Caco-2 (cell line): ENCODE data around the gene C19orf47. TPM values are rescaled to one million over a fixed set of nuclear protein-coding genes. Genes with fewer than 3 reads are reported as not detected.

Source experiments
- BruUV-seq: library from RNA; stranded (reverse); fragments of 400-500 nt; replicated peaks from 2 replicates; lab custom pipeline; 2021; lab: Mats Ljungman, UMichigan
- CTCF ChIA-PET: fragments of 300-600 bp; sonication (Branson Sonifier 250); formaldehyde crosslinking; loops from one replicate; lab custom pipeline; 2022; ENCODE audit warnings: antibody characterized with exemption; lab: Charles Lee
- POLR2A ChIA-PET: fragments of 300-600 bp; sonication (Branson Sonifier 250); formaldehyde crosslinking; loops from one replicate; lab custom pipeline; 2022; ENCODE audit warnings: antibody characterized with exemption; lab: Charles Lee
- DNase-seq, 2 experiments: peaks; one replicate each; pipeline versions ENCODE4 v3.0.0 to v3.0.0-alpha.2; 2020 to 2022
- H3K27me3 ChIP-seq: replicated peaks from 2 replicates; pipeline ENCODE4 v1.6.0; 2011; ENCODE audit warnings: low read length; ENCODE audit not compliant: control insufficient read depth, insufficient read depth
- H3K36me3 ChIP-seq: 2 replicates; pipeline ENCODE4 v1.5.1; 2011; ENCODE audit warnings: low read length; ENCODE audit not compliant: control insufficient read depth, insufficient read depth
- H3K4me1 ChIP-seq: fragments of 250-450 bp; sonication (Bioruptor Pico); 2 replicates; pipeline ENCODE4 v1.5.1; 2020; ENCODE audit warnings: mild to moderate bottlenecking
- H3K4me3 ChIP-seq: 2 replicates; pipeline ENCODE4 v1.5.1; 2011; ENCODE audit warnings: low read depth, mild to moderate bottlenecking, control low read depth, low read length
- H3K9me3 ChIP-seq: fragments of 250-450 bp; sonication (Bioruptor Pico); 2 replicates; pipeline ENCODE4 v1.5.1; 2020; ENCODE audit warnings: mild to moderate bottlenecking, moderate library complexity
- H3K27ac Mint-ChIP-seq: one replicate; pipeline ENCODE4 v1.8.0; 2022; ENCODE audit warnings: mixed read lengths; ENCODE audit not compliant: unreplicated experiment
- H3K27me3 Mint-ChIP-seq: one replicate; pipeline ENCODE4 v1.8.0; 2022; ENCODE audit warnings: mixed read lengths; ENCODE audit not compliant: insufficient read depth, unreplicated experiment
- H3K36me3 Mint-ChIP-seq: one replicate; pipeline ENCODE4 v1.8.0; 2022; ENCODE audit warnings: mild to moderate bottlenecking, mixed read lengths; ENCODE audit not compliant: insufficient read depth, unreplicated experiment
- H3K4me1 Mint-ChIP-seq: one replicate; pipeline ENCODE4 v1.8.0; 2022; ENCODE audit warnings: low read depth, mixed read lengths; ENCODE audit not compliant: unreplicated experiment
- H3K4me3 Mint-ChIP-seq: one replicate; pipeline ENCODE4 v1.8.0; 2022; ENCODE audit warnings: mild to moderate bottlenecking, moderate library complexity, mixed read lengths; ENCODE audit not compliant: unreplicated experiment
- H3K9me3 Mint-ChIP-seq: one replicate; pipeline ENCODE4 v1.8.0; 2022; ENCODE audit warnings: mixed read lengths; ENCODE audit not compliant: unreplicated experiment
- intact Hi-C: fragments of 100-400 bp; cut with micrococcal nuclease; formaldehyde crosslinking; loops from one replicate; pipeline ENCODE4 v1.10.0; 2022; ENCODE audit not compliant: unreplicated experiment
- total RNA-seq: library from RNA; stranded (reverse); gene quantifications from 2 replicates; pipeline ENCODE4 v1.2.3, GENCODE V29; 2022
- TF ChIP-seq, protein P1 (sequence below), 2 experiments: fragments of 200-600 bp in 1 of 2; IDR thresholded peaks; 1 replicate in 1 of 2; 2 replicates in 1 of 2; pipeline versions ENCODE4 v1.5.1 to v1.8.0; 2011 to 2022; ENCODE audit warnings: antibody characterized with exemption in 1 of 2, control low read depth in 1 of 2, inconsistent platforms in 1 of 2, low read depth in 1 of 2, low read length in 1 of 2, mild to moderate bottlenecking in 1 of 2, moderate library complexity in 1 of 2; ENCODE audit not compliant: insufficient read depth in 1 of 2, severe bottlenecking in 1 of 2, unreplicated experiment in 1 of 2

C19orf47 gene
- total RNA-seq, 1 experiment from 2014 or later: 28.3 TPM

DNA sequence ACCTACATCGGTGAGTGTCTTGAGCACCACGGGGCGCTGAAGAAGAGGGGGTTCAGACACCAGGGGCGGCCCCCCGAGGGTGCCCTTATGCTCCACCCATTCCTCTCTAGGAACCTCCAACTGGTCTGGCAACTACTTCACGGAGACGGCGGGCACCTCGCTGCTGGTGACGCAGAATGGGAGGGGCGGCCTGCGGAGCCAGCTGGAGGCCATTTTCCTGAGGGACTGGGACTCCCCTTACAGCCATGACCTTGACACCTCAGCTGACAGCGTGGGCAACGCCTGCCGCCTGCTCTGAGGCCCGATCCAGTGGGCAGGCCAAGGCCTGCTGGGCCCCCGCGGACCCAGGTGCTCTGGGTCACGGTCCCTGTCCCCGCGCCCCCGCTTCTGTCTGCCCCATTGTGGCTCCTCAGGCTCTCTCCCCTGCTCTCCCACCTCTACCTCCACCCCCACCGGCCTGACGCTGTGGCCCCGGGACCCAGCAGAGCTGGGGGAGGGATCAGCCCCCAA, 29.7 kb upstream of the C19orf47 start:
- BruUV-seq: TSS peak; percentile 59
- Mint-ChIP-seq H3K9me3 (no peaks in the 10 kb centered on the region), H3K4me1 (no peaks in the 10 kb centered on the region), H3K36me3 (no peaks in the 10 kb centered on the region), H3K27ac (no peak overlapping the region), H3K4me3 (no peak overlapping the region), H3K27me3 (no peaks in the 10 kb centered on the region)
- Histone ChIP-seq H3K4me3 (no peak overlapping the region), H3K27me3 (no peaks in the 10 kb centered on the region), H3K36me3 (no peaks in the 10 kb centered on the region), H3K4me1 (no peaks in the 10 kb centered on the region), H3K9me3 (no peaks in the 10 kb centered on the region)
- ChIA-PET CTCF (no interaction called here), POLR2A (no interaction called here)
- TF ChIP-seq, protein P1, sequence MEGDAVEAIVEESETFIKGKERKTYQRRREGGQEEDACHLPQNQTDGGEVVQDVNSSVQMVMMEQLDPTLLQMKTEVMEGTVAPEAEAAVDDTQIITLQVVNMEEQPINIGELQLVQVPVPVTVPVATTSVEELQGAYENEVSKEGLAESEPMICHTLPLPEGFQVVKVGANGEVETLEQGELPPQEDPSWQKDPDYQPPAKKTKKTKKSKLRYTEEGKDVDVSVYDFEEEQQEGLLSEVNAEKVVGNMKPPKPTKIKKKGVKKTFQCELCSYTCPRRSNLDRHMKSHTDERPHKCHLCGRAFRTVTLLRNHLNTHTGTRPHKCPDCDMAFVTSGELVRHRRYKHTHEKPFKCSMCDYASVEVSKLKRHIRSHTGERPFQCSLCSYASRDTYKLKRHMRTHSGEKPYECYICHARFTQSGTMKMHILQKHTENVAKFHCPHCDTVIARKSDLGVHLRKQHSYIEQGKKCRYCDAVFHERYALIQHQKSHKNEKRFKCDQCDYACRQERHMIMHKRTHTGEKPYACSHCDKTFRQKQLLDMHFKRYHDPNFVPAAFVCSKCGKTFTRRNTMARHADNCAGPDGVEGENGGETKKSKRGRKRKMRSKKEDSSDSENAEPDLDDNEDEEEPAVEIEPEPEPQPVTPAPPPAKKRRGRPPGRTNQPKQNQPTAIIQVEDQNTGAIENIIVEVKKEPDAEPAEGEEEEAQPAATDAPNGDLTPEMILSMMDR (IDR thresholded peaks at IDR 0.05; ENCODE audit: insufficient read depth in 1 of 2, low read depth in 1 of 2, low read length in 1 of 2, severe bottlenecking in 1 of 2, unreplicated experiment in 1 of 2): no peak
- intact Hi-C loops: no loop called here
- no peak for DNase-seq

DNA sequence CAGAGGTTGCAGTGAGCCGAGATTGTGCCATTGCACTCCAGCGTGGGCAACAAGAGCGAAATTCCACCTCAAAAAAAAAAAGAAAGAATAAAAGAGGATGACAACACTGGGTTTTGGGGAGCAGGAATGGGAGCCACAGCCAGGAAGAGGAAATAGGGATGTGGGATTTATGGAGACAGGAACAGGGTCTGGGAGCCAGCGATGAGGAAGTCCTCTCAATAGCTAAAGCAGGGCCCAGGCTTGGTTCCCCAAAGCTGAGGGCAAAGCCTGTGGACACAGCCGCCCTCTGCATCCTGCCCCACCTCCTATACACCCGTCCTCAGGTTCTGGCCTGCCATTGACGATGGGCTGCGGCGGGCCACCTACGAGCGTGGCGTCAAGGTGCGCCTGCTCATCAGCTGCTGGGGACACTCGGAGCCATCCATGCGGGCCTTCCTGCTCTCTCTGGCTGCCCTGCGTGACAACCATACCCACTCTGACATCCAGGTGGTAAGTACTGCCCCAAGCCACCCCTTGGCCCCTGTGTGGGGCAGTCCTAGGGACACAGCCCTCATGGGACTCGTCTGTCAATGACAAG, 28.2 kb upstream of the C19orf47 start:
- ChIA-PET POLR2A (no interaction called here), CTCF (no interaction called here)
- BruUV-seq: no TSS peak
- no peaks in the 10 kb centered on the region for H3K27me3 ChIP-seq
- no peak overlapping the region for H3K4me3 Mint-ChIP-seq
- H3K36me3 ChIP-seq: no peaks in the 10 kb centered on the region
- no peaks in the 10 kb centered on the region for H3K9me3 ChIP-seq
- H3K27ac Mint-ChIP-seq: no peak overlapping the region
- no peaks in the 10 kb centered on the region for H3K9me3 Mint-ChIP-seq
- H3K4me1 Mint-ChIP-seq: no peaks in the 10 kb centered on the region
- H3K27me3 Mint-ChIP-seq: no peaks in the 10 kb centered on the region
- TF ChIP-seq, protein P1 (IDR thresholded peaks at IDR 0.05; ENCODE audit: insufficient read depth in 1 of 2, low read depth in 1 of 2, low read length in 1 of 2, severe bottlenecking in 1 of 2, unreplicated experiment in 1 of 2): no peak
- H3K36me3 Mint-ChIP-seq: no peaks in the 10 kb centered on the region
- DNase-seq: no peak
- no peaks in the 10 kb centered on the region for H3K4me1 ChIP-seq
- intact Hi-C loops: no loop called here
- H3K4me3 ChIP-seq: no peak overlapping the region

DNA sequence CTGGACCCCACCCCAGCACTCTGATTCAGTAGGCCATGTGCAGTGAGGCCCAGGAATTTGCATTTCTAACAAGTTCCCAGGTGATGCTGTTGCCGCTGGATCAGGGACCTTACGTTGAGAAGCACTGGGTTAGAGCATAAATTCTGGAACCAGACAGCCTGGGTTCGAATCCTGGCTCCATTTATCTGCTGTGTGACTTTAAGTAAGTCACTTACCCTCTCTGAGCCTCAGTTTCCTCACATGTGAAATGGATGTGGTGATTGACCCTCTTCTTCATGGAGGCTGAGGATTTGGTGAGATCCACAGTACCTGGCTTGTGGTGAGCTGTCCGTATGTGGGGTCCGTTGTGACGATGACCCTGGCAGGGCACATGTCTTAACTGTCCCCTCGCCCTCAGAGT, 25.9 kb upstream of the C19orf47 start:
- H3K4me1 ChIP-seq: no peaks in the 10 kb centered on the region
- intact Hi-C loops: no loop called here
- no peaks in the 10 kb centered on the region for H3K27me3 ChIP-seq
- no peak for DNase-seq
- H3K36me3 Mint-ChIP-seq: no peaks in the 10 kb centered on the region
- H3K4me3 Mint-ChIP-seq: no peak overlapping the region
- no peaks in the 10 kb centered on the region for H3K4me1 Mint-ChIP-seq
- no TSS peak for BruUV-seq
- ChIA-PET POLR2A (no interaction called here), CTCF (no interaction called here)
- H3K27me3 Mint-ChIP-seq: no peaks in the 10 kb centered on the region
- no peaks in the 10 kb centered on the region for H3K9me3 ChIP-seq
- H3K36me3 ChIP-seq: no peaks in the 10 kb centered on the region; the same call in 1 of the 2 replicates
- no peak overlapping the region for H3K4me3 ChIP-seq
- H3K9me3 Mint-ChIP-seq: no peaks in the 10 kb centered on the region
- no peak overlapping the region for H3K27ac Mint-ChIP-seq
- TF ChIP-seq, protein P1 (IDR thresholded peaks at IDR 0.05; ENCODE audit: insufficient read depth in 1 of 2, low read depth in 1 of 2, low read length in 1 of 2, severe bottlenecking in 1 of 2, unreplicated experiment in 1 of 2): no peak
